Tibial nerve (tissue), 4 donors: ENCODE data around the gene FGGY.

Experiments used
- CTCF ChIP-seq, 5 experiments: fragments of 200-600 bp in 3 of 5; fragments of 450-650 bp in 2 of 5; sonication (generic) in 3 of 5; IDR thresholded peaks; one replicate each; pipeline ENCODE4 v1.5.1; 2016 to 2019; ENCODE audit warnings: antibody characterized with exemption in 5 of 5, mild to moderate bottlenecking in 3 of 5, moderate library complexity in 2 of 5
- EP300 ChIP-seq, 2 donors: sonication (generic); formaldehyde crosslinking; IDR thresholded peaks; one replicate each; pipeline ENCODE4 v1.6.1; 2017; ENCODE audit warnings: antibody characterized with exemption in 2 of 2, mild to moderate bottlenecking in 1 of 2

DNA sequence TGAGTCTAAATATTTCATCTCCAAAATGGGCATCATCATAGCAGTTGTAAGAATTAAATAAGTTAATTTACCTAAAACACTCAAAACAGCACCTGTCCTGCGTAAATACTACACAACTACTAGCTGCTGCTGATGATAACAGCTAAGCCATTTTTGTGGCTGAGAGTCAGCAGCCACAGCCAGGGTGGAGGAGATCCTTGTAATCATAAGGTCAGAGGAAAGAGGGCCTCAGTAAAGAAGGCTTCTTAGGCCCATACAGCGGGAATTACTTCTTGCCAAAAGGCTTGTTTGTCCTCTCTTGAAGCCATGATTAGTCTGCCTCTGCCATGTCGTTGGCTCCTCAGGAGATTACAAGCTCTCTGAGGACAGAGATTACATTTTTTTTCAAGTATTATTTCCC, 245.0 kb downstream of the FGGY start:
- TF ChIP-seq EP300 (IDR thresholded peaks at IDR 0.05): no peak
- TF ChIP-seq CTCF (IDR thresholded peaks at IDR 0.05): no peak
